A549 (cell line): Measurements from ENCODE around the gene PMVK. TPM values are rescaled to one million over a fixed set of nuclear protein-coding genes. Genes with fewer than 3 reads are reported as not detected.

Experiments
- ATAC-seq, 2 experiments: fragments of 200-7000 bp in 1 of 2; fragments of >200 bp in 1 of 2; cut with Nextera tagmentation in 1 of 2; cut with Tn5 transposase in 1 of 2; 3 replicates each; pipeline versions ENCODE4 v1.8.0 to v1.9.1; 2018 to 2020; ENCODE audit warnings: mild to moderate bottlenecking in 1 of 2, moderate library complexity in 1 of 2
- CTCF ChIA-PET: fragments of 300-600 bp; sonication (Branson Sonifier 250); formaldehyde crosslinking; extraction: SDS; loops from one replicate; lab custom pipeline; 2021; ENCODE audit warnings: antibody characterized with exemption, inconsistent platforms; lab: Yijun Ruan, JAX
- POLR2A ChIA-PET: fragments of 350-600 bp; formaldehyde crosslinking; extraction: SDS; loops from one replicate; lab custom pipeline; 2021; ENCODE audit warnings: antibody characterized with exemption, inconsistent platforms; lab: Yijun Ruan, JAX
- DNase-seq, 2 experiments: peaks; one replicate each; pipeline versions ENCODE4 v3.0.0 to v3.0.0-alpha.2; 2011 to 2016; ENCODE audit warnings: low read depth in 1 of 2, low spot score in 1 of 2
- FAIRE-seq: peaks from 2 replicates; lab custom pipeline; 2011; peaks lifted over from hg19 to GRCh38; lab: Jason Lieb, UNC
- H3K27ac ChIP-seq, 2 experiments: fragments of >200 bp; sonication (Bioruptor Twin); formaldehyde crosslinking; 3 replicates each; pipeline ENCODE4 v1.5.1; 2016 to 2017
- H3K4me1 ChIP-seq: fragments of >200 bp; sonication (Bioruptor Twin); formaldehyde crosslinking; 3 replicates; pipeline ENCODE4 v1.6.1; 2016
- H3K4me2 ChIP-seq: fragments of >200 bp; sonication (Bioruptor Twin); formaldehyde crosslinking; 3 replicates; pipeline ENCODE4 v1.6.1; 2016
- H3K4me3 ChIP-seq: fragments of >200 bp; sonication (Bioruptor Twin); formaldehyde crosslinking; 3 replicates; pipeline ENCODE4 v1.5.1; 2016
- H3K9me3 ChIP-seq: fragments of >200 bp; sonication (Bioruptor Twin); formaldehyde crosslinking; 3 replicates; pipeline ENCODE4 v1.6.1; 2016
- ATOH8 ChIP-seq: fragments of 250-450 bp; sonication (Bioruptor Pico); IDR thresholded peaks from 2 replicates; pipeline ENCODE4 v1.5.0; 2020; ENCODE audit warnings: low read depth, mild to moderate bottlenecking, moderate library complexity
- BHLHE40 ChIP-seq: IDR thresholded peaks from 2 replicates; pipeline ENCODE4 v1.6.1; 2012; ENCODE audit warnings: low read depth, low read length, inconsistent platforms
- CBX2 ChIP-seq: fragments of 200-600 bp; sonication (generic); IDR thresholded peaks from 2 replicates; pipeline ENCODE4 v1.6.1; 2016; ENCODE audit warnings: low read depth, mild to moderate bottlenecking, borderline replicate concordance
- CHD4 ChIP-seq: fragments of 200-600 bp; sonication (generic); IDR thresholded peaks from 2 replicates; pipeline ENCODE4 v1.6.1; 2016; ENCODE audit warnings: antibody characterized with exemption, mild to moderate bottlenecking, borderline replicate concordance
- EHF ChIP-seq: fragments of 250-450 bp; sonication (Bioruptor Pico); IDR thresholded peaks from 2 replicates; pipeline ENCODE4 v1.5.0; 2020; ENCODE audit warnings: mild to moderate bottlenecking
- EP300 ChIP-seq, 2 experiments: fragments of >200 bp; sonication (Bioruptor Twin); formaldehyde crosslinking; IDR thresholded peaks; 2 replicates in 1 of 2; 3 replicates in 1 of 2; pipeline ENCODE4 v1.6.1; 2016 to 2017
- ESRRA ChIP-seq: fragments of 150-350 bp; IDR thresholded peaks from 2 replicates; pipeline ENCODE4 v1.6.1; 2014; ENCODE audit warnings: mild to moderate bottlenecking, low read length, borderline replicate concordance
- GATA3 ChIP-seq: IDR thresholded peaks from 2 replicates; pipeline ENCODE4 v1.6.1; 2012; ENCODE audit warnings: borderline replicate concordance
- HDAC2 ChIP-seq: fragments of 200-600 bp; sonication (generic); IDR thresholded peaks from 2 replicates; pipeline ENCODE4 v1.6.1; 2016
- HOXA7 ChIP-seq: fragments of 250-450 bp; sonication (Bioruptor Pico); IDR thresholded peaks from 2 replicates; pipeline ENCODE4 v1.5.0; 2020; ENCODE audit warnings: mild to moderate bottlenecking, moderate library complexity
- MAZ ChIP-seq: fragments of 150-350 bp; IDR thresholded peaks from 2 replicates; pipeline ENCODE4 v1.6.1; 2014; ENCODE audit warnings: antibody characterized with exemption, low read depth, low read length, borderline replicate concordance
- NFE2L2 ChIP-seq: fragments of 150-350 bp; conservative IDR thresholded peaks from 2 replicates; pipeline ENCODE4 v1.6.1; 2014; ENCODE audit warnings: low read length
- PBX3 ChIP-seq: IDR thresholded peaks from 2 replicates; pipeline ENCODE4 v1.6.1; 2012
- POLR2A ChIP-seq: IDR thresholded peaks from 2 replicates; pipeline ENCODE4 v1.6.1; 2012; ENCODE audit warnings: mild to moderate bottlenecking, low read length
- POLR2AphosphoS2 ChIP-seq: conservative IDR thresholded peaks from 2 replicates; pipeline ENCODE4 v1.6.1; 2012; ENCODE audit warnings: low read length, improper control_type of control experiment, inconsistent platforms
- RCOR1 ChIP-seq: fragments of 150-350 bp; IDR thresholded peaks from 2 replicates; pipeline ENCODE4 v1.6.1; 2014; ENCODE audit warnings: antibody characterized with exemption, low read length, low read depth
- SMC3 ChIP-seq: fragments of >200 bp; sonication (Bioruptor Twin); formaldehyde crosslinking; IDR thresholded peaks from 3 replicates; pipeline ENCODE4 v1.6.1; 2018; ENCODE audit warnings: inconsistent platforms
- TP53 ChIP-seq: fragments of 250-450 bp; sonication (Bioruptor Pico); IDR thresholded peaks from 2 replicates; pipeline ENCODE4 v1.5.0; 2021; ENCODE audit warnings: mild to moderate bottlenecking, moderate library complexity
- ZC3H11A ChIP-seq: fragments of 450-650 bp; IDR thresholded peaks from 2 replicates; pipeline ENCODE4 v1.6.1; 2014; ENCODE audit warnings: antibody characterized with exemption, mild to moderate bottlenecking
- WGBS: methylation state at CpG from one replicate; pipeline ENCODE4 v1.1.6; 2017; ENCODE audit errors: missing lambda C conversion rate; 5-methylcytosine and 5-hydroxymethylcytosine counted together
- polyA plus RNA-seq, 4 experiments: library from polyadenylated mRNA; depleted of rRNA in 3 of 4; stranded (reverse); fragments of >200 nt; fragmentation: RNase III in 1 of 4; extraction: RNeasy Plus Mini Kit Qiagen cat#74134 plus additional on column Dnase treatment in 1 of 4; gene quantifications; 2 replicates in 3 of 4; 3 replicates in 1 of 4; pipeline ENCODE4 v1.2.3, GENCODE V29; 2011 to 2017
- TF ChIP-seq, protein P1 (sequence below): fragments of >200 bp; sonication (Bioruptor Twin); formaldehyde crosslinking; IDR thresholded peaks from 2 replicates; pipeline ENCODE4 v1.6.1; 2016
- TF ChIP-seq, protein P2 (sequence below): fragments of 200-600 bp; sonication (generic); IDR thresholded peaks from 2 replicates; pipeline ENCODE4 v1.6.1; 2016; ENCODE audit warnings: antibody characterized with exemption, mild to moderate bottlenecking, moderate library complexity
- TF ChIP-seq, protein P3 (sequence below): IDR thresholded peaks from 2 replicates; pipeline ENCODE4 v1.6.1; 2012; ENCODE audit warnings: low read depth, borderline replicate concordance

The PMVK gene
- polyA plus RNA-seq, 2 of the 4 experiments (the other 2 are of a cell fraction): 35.7 to 52.0 TPM

DNA sequence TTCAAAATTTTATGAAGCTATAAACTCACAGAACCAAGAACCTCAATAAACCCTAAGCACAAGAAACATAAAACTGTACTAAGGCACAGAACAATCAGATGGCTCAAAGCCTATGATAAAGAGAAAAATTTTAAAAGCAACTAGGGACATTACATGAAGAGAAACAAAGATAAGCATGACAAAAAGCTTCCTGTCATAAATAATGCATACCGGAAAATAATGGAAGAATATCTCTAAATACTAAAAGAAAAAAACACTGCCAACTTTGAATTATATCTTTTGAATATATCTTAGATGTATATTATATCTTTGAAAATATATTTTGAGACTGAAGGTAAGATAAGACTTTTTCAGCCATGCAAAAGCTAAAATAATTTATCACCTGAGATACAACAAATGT lies 45.1 kb downstream of the PMVK start:
- FAIRE-seq (peak; percentile 32), ATAC-seq (no peak), DNase-seq (no peak)
- ChIA-PET POLR2A (no interaction called here), CTCF (interaction anchor here (0.7 to 4.4 kb wide), 7 partner anchors 10 to 232 kb away, joined by 3 to 31 read pairs (median 3); no protein-coding TSS in a partner anchor)
- WGBS: 85% methylated on average over 1 of the region's 1 CpG
- H3K4me2 ChIP-seq: no peak overlapping the region
- TF ChIP-seq EHF (CRISPR knock-in tag) (no peak), POLR2A (no peak), SMC3 (no peak), POLR2AphosphoS2 (no peak)
- no peak overlapping the region for H3K4me3 ChIP-seq
- H3K9me3 ChIP-seq: peaks cover 6% of the 10 kb centered on the region; the same call in 1 of the 3 replicates
- H3K4me1 ChIP-seq: no peaks in the 10 kb centered on the region
- H3K27ac ChIP-seq: no peak overlapping the region

DNA sequence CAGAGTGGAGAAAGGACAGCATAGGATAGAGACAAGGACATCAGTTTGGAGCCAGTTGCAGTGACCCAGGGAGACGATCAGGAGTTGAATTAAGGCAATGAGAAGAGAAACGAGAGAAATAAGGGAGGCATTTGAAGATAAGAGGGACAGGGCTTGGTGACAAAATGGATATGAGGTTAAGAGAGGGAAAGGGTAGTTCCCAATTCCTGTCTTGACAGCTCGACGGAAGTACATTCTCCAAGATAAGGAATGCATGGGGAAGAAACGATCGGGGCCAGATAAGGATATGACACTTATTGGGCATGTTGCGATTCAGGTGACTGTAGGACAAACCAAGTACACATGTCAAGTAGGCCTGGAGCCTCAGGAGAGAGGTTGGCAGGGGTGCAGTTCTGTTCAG lies 47.8 kb downstream of the PMVK start:
- WGBS: 66% methylated on average over 7 of the region's 7 CpGs
- Histone ChIP-seq H3K4me1 (peaks cover 4% of the 10 kb centered on the region; the same call in 1 of the 3 replicates), H3K27ac (no peak overlapping the region), H3K4me2 (no peak overlapping the region), H3K9me3 (peaks cover 6% of the 10 kb centered on the region; the same call in 1 of the 3 replicates), H3K4me3 (no peak overlapping the region)
- ATAC-seq (no peak), DNase-seq (no peak), FAIRE-seq (no peak)
- ChIA-PET CTCF (interaction anchor here (2.0 kb wide), 1 partner anchor 219 kb away, joined by 9 read pairs; no protein-coding TSS in a partner anchor), POLR2A (no interaction called here)
- TF ChIP-seq HOXA7 (CRISPR knock-in tag) (no peak), NFE2L2 (no peak)

- FAIRE-seq: no peak
- TF ChIP-seq TP53 (CRISPR knock-in tag) (no peak), NFE2L2 (no peak), POLR2AphosphoS2 (no peak), RCOR1 (no peak), ESRRA (no peak), ZC3H11A (no peak), ATOH8 (CRISPR knock-in tag) (no peak), GATA3 (no peak), HDAC2 (no peak), CHD4 (no peak), MAZ (no peak), BHLHE40 (no peak)
- TF ChIP-seq, protein P1, sequence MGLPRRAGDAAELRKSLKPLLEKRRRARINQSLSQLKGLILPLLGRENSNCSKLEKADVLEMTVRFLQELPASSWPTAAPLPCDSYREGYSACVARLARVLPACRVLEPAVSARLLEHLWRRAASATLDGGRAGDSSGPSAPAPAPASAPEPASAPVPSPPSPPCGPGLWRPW: no peak
- TF ChIP-seq, all 56 proteins: peak for 0
- ATAC-seq (no peak), DNase-seq (no peak)
- 31% methylated on average over 4 of the region's 5 CpGs for WGBS
- CTCF ChIA-PET: interaction anchor here (1.6 to 2.0 kb wide), 2 partner anchors 8 to 217 kb away, joined by 7 to 9 read pairs; no protein-coding TSS in a partner anchor
- Histone ChIP-seq H3K4me2 (no peak overlapping the region), H3K9me3 (no peaks in the 10 kb centered on the region), H3K27ac (no peak overlapping the region), H3K4me3 (no peak overlapping the region), H3K4me1 (peaks cover 4% of the 10 kb centered on the region; the same call in 1 of the 3 replicates)
- POLR2A ChIA-PET: no interaction called here
These were observed 50.1 kb downstream of the PMVK start for GRCh38 chr1:154886281-154887015.

GRCh38 chr1:154884869-154885701 lies 51.4 kb downstream of the PMVK start:
- ATAC-seq (no peak), FAIRE-seq (no peak), DNase-seq (no peak)
- POLR2A ChIA-PET: no interaction called here
- 46% methylated on average over 6 of the region's 6 CpGs for WGBS
- Histone ChIP-seq H3K9me3 (no peaks in the 10 kb centered on the region), H3K4me1 (peaks cover 4% of the 10 kb centered on the region; the same call in 1 of the 3 replicates), H3K27ac (no peak overlapping the region), H3K4me3 (no peak overlapping the region), H3K4me2 (no peak overlapping the region)
- CTCF ChIA-PET: interaction anchor here (0.8 to 4.5 kb wide), 4 partner anchors 11 to 216 kb away, joined by 3 to 32 read pairs (median 4); no protein-coding TSS in a partner anchor
- TF ChIP-seq EP300 (IDR thresholded peaks at IDR 0.05) (no peak), PBX3 (no peak), NFE2L2 (no peak), CBX2 (no peak), RCOR1 (no peak)
- TF ChIP-seq, protein P2, sequence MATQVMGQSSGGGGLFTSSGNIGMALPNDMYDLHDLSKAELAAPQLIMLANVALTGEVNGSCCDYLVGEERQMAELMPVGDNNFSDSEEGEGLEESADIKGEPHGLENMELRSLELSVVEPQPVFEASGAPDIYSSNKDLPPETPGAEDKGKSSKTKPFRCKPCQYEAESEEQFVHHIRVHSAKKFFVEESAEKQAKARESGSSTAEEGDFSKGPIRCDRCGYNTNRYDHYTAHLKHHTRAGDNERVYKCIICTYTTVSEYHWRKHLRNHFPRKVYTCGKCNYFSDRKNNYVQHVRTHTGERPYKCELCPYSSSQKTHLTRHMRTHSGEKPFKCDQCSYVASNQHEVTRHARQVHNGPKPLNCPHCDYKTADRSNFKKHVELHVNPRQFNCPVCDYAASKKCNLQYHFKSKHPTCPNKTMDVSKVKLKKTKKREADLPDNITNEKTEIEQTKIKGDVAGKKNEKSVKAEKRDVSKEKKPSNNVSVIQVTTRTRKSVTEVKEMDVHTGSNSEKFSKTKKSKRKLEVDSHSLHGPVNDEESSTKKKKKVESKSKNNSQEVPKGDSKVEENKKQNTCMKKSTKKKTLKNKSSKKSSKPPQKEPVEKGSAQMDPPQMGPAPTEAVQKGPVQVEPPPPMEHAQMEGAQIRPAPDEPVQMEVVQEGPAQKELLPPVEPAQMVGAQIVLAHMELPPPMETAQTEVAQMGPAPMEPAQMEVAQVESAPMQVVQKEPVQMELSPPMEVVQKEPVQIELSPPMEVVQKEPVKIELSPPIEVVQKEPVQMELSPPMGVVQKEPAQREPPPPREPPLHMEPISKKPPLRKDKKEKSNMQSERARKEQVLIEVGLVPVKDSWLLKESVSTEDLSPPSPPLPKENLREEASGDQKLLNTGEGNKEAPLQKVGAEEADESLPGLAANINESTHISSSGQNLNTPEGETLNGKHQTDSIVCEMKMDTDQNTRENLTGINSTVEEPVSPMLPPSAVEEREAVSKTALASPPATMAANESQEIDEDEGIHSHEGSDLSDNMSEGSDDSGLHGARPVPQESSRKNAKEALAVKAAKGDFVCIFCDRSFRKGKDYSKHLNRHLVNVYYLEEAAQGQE: no peak
- TF ChIP-seq, protein P3, sequence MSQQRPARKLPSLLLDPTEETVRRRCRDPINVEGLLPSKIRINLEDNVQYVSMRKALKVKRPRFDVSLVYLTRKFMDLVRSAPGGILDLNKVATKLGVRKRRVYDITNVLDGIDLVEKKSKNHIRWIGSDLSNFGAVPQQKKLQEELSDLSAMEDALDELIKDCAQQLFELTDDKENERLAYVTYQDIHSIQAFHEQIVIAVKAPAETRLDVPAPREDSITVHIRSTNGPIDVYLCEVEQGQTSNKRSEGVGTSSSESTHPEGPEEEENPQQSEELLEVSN: no peak
